Ascending aorta (tissue), 2 donors: Measurements from ENCODE around the gene MEIOB. TPM values are rescaled to one million over a fixed set of nuclear protein-coding genes. Genes with fewer than 3 reads are reported as not detected.
A peak's percentile ranks its signal among the peaks of the same experiment; 100 is the strongest.

Experiments used
- DNase-seq, 2 donors: peaks; one replicate each; pipeline ENCODE4 v3.0.0-alpha.2; 2019; ENCODE audit warnings: low spot score in 2 of 2
- H3K27ac ChIP-seq, 2 donors: fragments of 200-600 bp; sonication (generic); one replicate each; pipeline ENCODE4 v1.5.1; 2016 to 2017; ENCODE audit warnings: mild to moderate bottlenecking in 1 of 2
- H3K27me3 ChIP-seq: fragments of 200-600 bp; sonication (generic); one replicate; pipeline ENCODE4 v1.5.1; 2017
- H3K36me3 ChIP-seq, 2 donors: fragments of 200-600 bp; sonication (generic); one replicate each; pipeline ENCODE4 v1.5.1; 2016
- H3K4me1 ChIP-seq, 2 donors: fragments of 200-600 bp; sonication (generic); one replicate each; pipeline ENCODE4 v1.5.1; 2016 to 2017; ENCODE audit warnings: mild to moderate bottlenecking in 1 of 2
- H3K4me3 ChIP-seq, 2 donors: fragments of 200-600 bp; sonication (generic); one replicate each; pipeline ENCODE4 v1.5.1; 2016 to 2017; ENCODE audit warnings: mild to moderate bottlenecking in 1 of 2
- H3K9me3 ChIP-seq, 2 donors: fragments of 200-600 bp; sonication (generic); one replicate each; pipeline ENCODE4 v1.5.1; 2016
- CTCF ChIP-seq, 3 experiments: fragments of 200-600 bp in 2 of 3; fragments of 450-650 bp in 1 of 3; sonication (generic) in 2 of 3; IDR thresholded peaks; one replicate each; pipeline ENCODE4 v1.5.1; 2016 to 2019; ENCODE audit warnings: antibody characterized with exemption in 3 of 3, mild to moderate bottlenecking in 1 of 3, moderate library complexity in 1 of 3
- intact Hi-C: fragments of 100-400 bp; cut with DNase I; formaldehyde crosslinking; loops from one replicate; pipeline ENCODE4 v1.15.1; 2023
- total RNA-seq: library from RNA; depleted of rRNA; stranded (reverse); fragments of >200 nt; gene quantifications from one replicate; pipeline ENCODE4 v1.1.0, GENCODE V29; 2016

MEIOB gene
- total RNA-seq, 1 donor from 2014 or later, result not detected

- intact Hi-C loops, result no loop called here
- H3K27ac ChIP-seq, result no peak overlapping the region
- no peak overlapping the region for H3K4me3 ChIP-seq
- no peak for TF ChIP-seq CTCF (IDR thresholded peaks at IDR 0.05)
- H3K4me1 ChIP-seq, result peaks cover 0 to 3% of the 10 kb centered on the region in 2 donors
- DNase-seq, result no peak
- H3K27me3 ChIP-seq, result no peaks in the 10 kb centered on the region
- no peaks in the 10 kb centered on the region for H3K9me3 ChIP-seq
- peaks cover 0 to 4% of the 10 kb centered on the region in 2 donors for H3K36me3 ChIP-seq
These were observed 37.9 kb downstream of the MEIOB start for GRCh38 chr16:1834096-1834495.

GRCh38 chr16:1832838-1833454 is 39.0 kb downstream of the MEIOB start:
- Histone ChIP-seq H3K4me3 (no peak overlapping the region), H3K36me3 (peaks cover 3 to 4% of the 10 kb centered on the region in 2 donors), H3K27me3 (no peaks in the 10 kb centered on the region), H3K9me3 (no peaks in the 10 kb centered on the region), H3K4me1 (peaks cover 0 to 14% of the 10 kb centered on the region in 2 donors), H3K27ac (no peak overlapping the region)
- no peak for TF ChIP-seq CTCF (IDR thresholded peaks at IDR 0.05)
- intact Hi-C loops, result no loop called here
- DNase-seq, result no peak

GRCh38 chr16:1831186-1832075 is 40.5 kb downstream of the MEIOB start:
- TF ChIP-seq CTCF (IDR thresholded peaks at IDR 0.05), result no peak

GRCh38 chr16:1830213-1830612 is 41.8 kb downstream of the MEIOB start:
- TF ChIP-seq CTCF (IDR thresholded peaks at IDR 0.05), result no peak
- H3K27ac ChIP-seq, result no peak overlapping the region
- H3K4me3 ChIP-seq, result no peak overlapping the region
- peaks cover 11 to 27% of the 10 kb centered on the region in 2 donors for H3K4me1 ChIP-seq
- H3K36me3 ChIP-seq, result peaks cover 3 to 4% of the 10 kb centered on the region in 2 donors
- H3K9me3 ChIP-seq, result no peaks in the 10 kb centered on the region
- H3K27me3 ChIP-seq, result no peaks in the 10 kb centered on the region
- intact Hi-C loops, result no loop called here
- no peak for DNase-seq

More at GRCh38 chr16:1831186-1832075, 40.5 kb downstream of the MEIOB start:
- no peak overlapping the region for H3K4me3 ChIP-seq
- no peak overlapping the region for H3K27ac ChIP-seq
- H3K36me3 ChIP-seq, result peaks cover 3 to 4% of the 10 kb centered on the region in 2 donors
- peaks cover 3 to 19% of the 10 kb centered on the region in 2 donors for H3K4me1 ChIP-seq
- no peak for DNase-seq
- H3K9me3 ChIP-seq, result no peaks in the 10 kb centered on the region
- no peaks in the 10 kb centered on the region for H3K27me3 ChIP-seq
- intact Hi-C loops, result no loop called here

GRCh38 chr16:1828645-1829410 is 43.1 kb downstream of the MEIOB start:
- no peak for DNase-seq
- H3K9me3 ChIP-seq, result no peaks in the 10 kb centered on the region
- no peaks in the 10 kb centered on the region for H3K27me3 ChIP-seq
- TF ChIP-seq CTCF (IDR thresholded peaks at IDR 0.05), result no peak
- intact Hi-C loops, result loop anchor here (5.0 kb wide), 1 partner anchor 217 kb away; the partner anchor contains the start of genes CRAMP1 and IFT140
- peak overlapping the region in 1 of 2 donors; percentile 72 for H3K4me3 ChIP-seq
- no peak overlapping the region for H3K27ac ChIP-seq
- peaks cover 12 to 37% of the 10 kb centered on the region in 2 donors for H3K4me1 ChIP-seq
- peaks cover 3 to 4% of the 10 kb centered on the region in 2 donors for H3K36me3 ChIP-seq
